Heart right ventricle (tissue), 16 donors: ENCODE measurements around the gene PPT2. TPM values are rescaled to one million over a fixed set of nuclear protein-coding genes. Genes with fewer than 3 reads are reported as not detected.

ENCODE experiments used
- ATAC-seq, 8 donors: fragments of 200-7000 bp; cut with Tn5 transposase; one replicate each; pipeline ENCODE4 v1.9.1; 2020; ENCODE audit warnings: mild to moderate bottlenecking in 8 of 8, moderate library complexity in 8 of 8, moderate number of reproducible peaks in 1 of 8
- DNase-seq, 2 donors: peaks; one replicate each; pipeline ENCODE4 v3.0.0-alpha.2; 2020
- H3K27ac ChIP-seq, 10 donors: fragments of 200-600 bp; sonication (generic) in 2 of 10; one replicate each; pipeline versions ENCODE4 v1.5.0 to v1.8.0; 2020 to 2022; ENCODE audit warnings: mild to moderate bottlenecking in 3 of 10
- H3K27me3 ChIP-seq, 7 donors: fragments of 200-600 bp; one replicate each; pipeline ENCODE4 v1.8.0; 2021 to 2022; ENCODE audit warnings: mild to moderate bottlenecking in 2 of 7
- H3K36me3 ChIP-seq, 9 donors: fragments of 200-600 bp; sonication (generic) in 1 of 9; one replicate each; pipeline versions ENCODE4 v1.5.0 to v1.8.0; 2020 to 2022; ENCODE audit warnings: mild to moderate bottlenecking in 2 of 9
- H3K4me1 ChIP-seq, 9 donors: fragments of 200-600 bp; sonication (generic) in 1 of 9; one replicate each; pipeline versions ENCODE4 v1.5.0 to v1.8.0; 2020 to 2022; ENCODE audit warnings: mild to moderate bottlenecking in 4 of 9
- H3K4me3 ChIP-seq, 10 donors: fragments of 200-600 bp; sonication (generic) in 2 of 10; one replicate each; pipeline versions ENCODE4 v1.5.0 to v1.8.0; 2020 to 2022; ENCODE audit warnings: mild to moderate bottlenecking in 7 of 10, moderate library complexity in 2 of 10
- H3K9me3 ChIP-seq, 11 donors: fragments of 200-600 bp in 10 of 11; sonication (generic) in 2 of 11; one replicate each; pipeline versions ENCODE4 v1.5.0 to v1.8.0; 2013 to 2022; ENCODE audit warnings: mild to moderate bottlenecking in 2 of 11, control low read depth in 1 of 11, moderate library complexity in 1 of 11
- WGBS, 2 donors: extraction: QIAGEN DNeasy Blood & Tissue Kit; methylation state at CpG; one replicate each; pipeline ENCODE4 v1.1.7; 2013; ENCODE audit warnings: inconsistent platforms in 1 of 2; 5-methylcytosine and 5-hydroxymethylcytosine counted together
- intact Hi-C, 10 donors: fragments of 100-400 bp; cut with DNase I; formaldehyde crosslinking; loops; one replicate each; pipeline versions ENCODE4 v1.11.1 to v1.14.2; 2022
- polyA plus RNA-seq, 2 donors: library from polyadenylated mRNA; stranded (reverse); fragments of 200-250 nt; gene quantifications; one replicate each; pipeline ENCODE4 v1.2.3, GENCODE V29; 2013
- total RNA-seq, 10 donors: library from RNA; stranded (reverse); fragmentation: NEBNext Ultra II Directional in 3 of 10; extraction: Animal tissue kit (Norgen Biotek cat#: 25700) in 3 of 10; gene quantifications; one replicate each; pipeline versions ENCODE4 v1.2.1 to v1.2.4, GENCODE V29; 2021 to 2023
- TF ChIP-seq, protein P1 (sequence below), 9 donors: fragments of 200-600 bp; sonication (generic) in 2 of 9; IDR thresholded peaks; one replicate each; pipeline versions ENCODE4 v1.5.0 to v1.8.0; 2021 to 2022; ENCODE audit warnings: antibody characterized with exemption in 9 of 9, mild to moderate bottlenecking in 5 of 9, moderate library complexity in 1 of 9
- donor health status: Arrhythmogenic right ventricular cardiomyopathy.
- donor health status: ischemic (EF 13 %, LVEDD 7.1; RV severe dilation, severe dysfunction).
- donor health status: healthy with polysubstance abuse.
- donor health status: DM: no; HTN: yes; CAD: no.
- donor health status: DM: no; HTN: no; CAD: no.
- donor health status: ischemic (EF 25% LVEDD 6.9; RV normal size, moderate dysfunction).
- donor health status: ischemic (EF 25% LVEDD 5.7; RV mildly dilated, moderate dysfunction).
- donor health status: healthy.
- donor health status: DM: yes; HTN: yes; CAD: no.
- donor health status: Ischemic cardiomyopathy.
- donor health status: ischemic (EF 35%, LVEDD 5.7; RV mildly dilated, moderate dysfunction).
- donor health status: nonischemic (EF 11% LVEDD 7.7; RV severe dilation, severe dysfunction).
- donor health status: DM: yes; HTN: yes; CAD: no.
- donor health status: PGD.
- donor health status: ischemic (EF 29% LVEDD 5.4; RV normal size, mild dysfunction).
- donor health status: nonischemic (EF 23%, LVEDD 6.1; RV moderate dilation, normal function).

The PPT2 gene
- total and polyA plus RNA-seq, 12 donors = 16.8 to 31.8 (median 22.2) TPM

DNA sequence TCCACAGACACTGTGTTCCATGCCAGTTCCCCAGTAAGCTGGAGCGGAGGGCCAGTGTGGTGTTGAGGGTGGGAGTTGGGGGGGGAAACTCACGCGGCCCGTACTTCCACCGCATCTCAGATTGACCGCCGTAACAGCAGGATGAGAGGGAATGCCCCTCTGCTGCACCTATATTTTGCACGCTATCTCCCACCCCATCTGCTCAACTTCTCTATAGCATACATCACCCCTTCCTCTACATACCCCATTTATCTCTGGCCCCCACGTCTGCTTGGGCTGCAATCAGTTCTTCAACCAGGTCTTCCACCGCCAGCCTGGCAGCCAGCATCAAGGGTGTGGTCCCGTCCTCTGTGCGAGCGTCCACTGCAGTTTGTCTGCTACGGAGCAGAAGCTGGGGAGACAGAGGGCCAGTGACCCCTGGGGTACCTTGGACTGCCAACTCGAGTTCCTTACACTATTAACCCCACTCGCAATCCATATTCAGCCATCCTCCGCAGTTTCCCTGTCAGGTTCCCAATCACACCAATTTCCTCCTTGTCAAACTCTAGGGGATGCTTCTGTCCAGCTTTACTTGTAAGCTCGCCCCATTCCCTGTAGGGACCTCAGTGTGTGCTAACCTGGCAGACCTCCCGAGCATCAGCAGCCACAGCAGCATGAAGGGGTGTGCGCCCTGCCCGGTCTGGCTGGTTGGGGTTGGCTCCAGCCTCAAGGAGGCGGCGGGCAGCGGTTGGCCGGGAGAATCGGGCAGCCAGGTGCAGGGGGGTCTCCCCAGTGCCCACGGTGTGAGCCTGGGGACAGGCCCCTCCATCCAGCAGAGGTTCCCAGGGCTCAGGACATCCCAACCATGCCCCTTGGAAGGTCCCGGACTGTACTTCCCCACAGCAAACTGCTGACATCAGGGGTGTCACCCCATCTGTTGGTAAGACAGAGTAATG, 43.0 kb downstream of the PPT2 start:
- intact Hi-C loops = loop anchor here in 3 of 10 donors (1.0 to 5.0 kb wide), 3 partner anchors 45 to 775 kb away; partner anchors contain the start of gene SKIC2 (in 1 of the 3)
- WGBS, 2 donors = 25 to 29% methylated on average over 28 of the region's 28 CpGs
- peak overlapping the region; percentile 98 to 100 (median 99) for H3K27ac ChIP-seq
- H3K9me3 ChIP-seq = no peaks in the 10 kb centered on the region
- H3K36me3 ChIP-seq = peaks cover 0 to 61% (median 0%) of the 10 kb centered on the region in 9 donors
- TF ChIP-seq, protein P1, sequence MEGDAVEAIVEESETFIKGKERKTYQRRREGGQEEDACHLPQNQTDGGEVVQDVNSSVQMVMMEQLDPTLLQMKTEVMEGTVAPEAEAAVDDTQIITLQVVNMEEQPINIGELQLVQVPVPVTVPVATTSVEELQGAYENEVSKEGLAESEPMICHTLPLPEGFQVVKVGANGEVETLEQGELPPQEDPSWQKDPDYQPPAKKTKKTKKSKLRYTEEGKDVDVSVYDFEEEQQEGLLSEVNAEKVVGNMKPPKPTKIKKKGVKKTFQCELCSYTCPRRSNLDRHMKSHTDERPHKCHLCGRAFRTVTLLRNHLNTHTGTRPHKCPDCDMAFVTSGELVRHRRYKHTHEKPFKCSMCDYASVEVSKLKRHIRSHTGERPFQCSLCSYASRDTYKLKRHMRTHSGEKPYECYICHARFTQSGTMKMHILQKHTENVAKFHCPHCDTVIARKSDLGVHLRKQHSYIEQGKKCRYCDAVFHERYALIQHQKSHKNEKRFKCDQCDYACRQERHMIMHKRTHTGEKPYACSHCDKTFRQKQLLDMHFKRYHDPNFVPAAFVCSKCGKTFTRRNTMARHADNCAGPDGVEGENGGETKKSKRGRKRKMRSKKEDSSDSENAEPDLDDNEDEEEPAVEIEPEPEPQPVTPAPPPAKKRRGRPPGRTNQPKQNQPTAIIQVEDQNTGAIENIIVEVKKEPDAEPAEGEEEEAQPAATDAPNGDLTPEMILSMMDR (IDR thresholded peaks at IDR 0.05) = no peak
- peaks cover 0 to 5% (median 0%) of the 10 kb centered on the region in 7 donors for H3K27me3 ChIP-seq
- H3K4me3 ChIP-seq = peak overlapping the region; percentile 51 to 79 (median 70)
- peaks cover 6 to 54% (median 44%) of the 10 kb centered on the region in 9 donors for H3K4me1 ChIP-seq
- DNase-seq = peak; percentile 49 to 53
- no peak for ATAC-seq

- intact Hi-C loops = loop anchor here in 2 of 10 donors (5.0 kb wide), 2 partner anchors 44 to 774 kb away; no protein-coding TSS in a partner anchor
- ATAC-seq (no peak), DNase-seq (no peak)
- H3K36me3 ChIP-seq = peaks cover 0 to 75% (median 3%) of the 10 kb centered on the region in 9 donors
- H3K9me3 ChIP-seq = no peaks in the 10 kb centered on the region
- no peak overlapping the region for H3K4me3 ChIP-seq
- peaks cover 6 to 41% (median 30%) of the 10 kb centered on the region in 9 donors for H3K4me1 ChIP-seq
- WGBS, 2 donors = 77 to 80% methylated on average over 3 of the region's 3 CpGs
- peaks cover 0 to 10% (median 0%) of the 10 kb centered on the region in 7 donors for H3K27me3 ChIP-seq
- TF ChIP-seq, protein P1 (IDR thresholded peaks at IDR 0.05) = no peak
- H3K27ac ChIP-seq = peak overlapping the region in 7 of 10 donors; percentile 98 to 100 (median 99)
Measured at GRCh38 chr6:32198345-32198696, 44.4 kb downstream of the PPT2 start.

DNA sequence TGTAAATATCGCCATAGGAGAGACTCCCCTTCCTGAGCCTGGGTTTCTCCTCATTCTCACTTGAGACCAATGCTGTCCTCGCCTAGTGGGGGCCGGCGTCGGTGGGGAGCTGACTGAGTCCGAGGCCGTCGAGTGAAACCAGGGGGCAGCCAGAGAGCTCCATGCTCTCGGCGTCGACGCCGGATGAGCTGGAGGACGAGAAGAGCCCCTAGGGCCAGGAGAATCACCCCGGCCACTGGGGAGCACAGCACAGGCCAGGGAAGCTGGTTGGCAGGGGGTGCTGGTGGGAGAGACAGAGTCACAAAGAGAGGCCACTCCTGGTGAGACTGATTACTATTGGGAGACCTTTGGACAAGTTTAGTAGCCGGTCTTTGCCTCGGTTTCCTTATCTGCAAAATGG, 44.9 kb downstream of the PPT2 start:
- no peak for DNase-seq

More for the DNA sequence above, 44.9 kb downstream of the PPT2 start:
- ATAC-seq = no peak
- intact Hi-C loops = loop anchor here in 2 of 10 donors (5.0 kb wide), 2 partner anchors 43 to 773 kb away; no protein-coding TSS in a partner anchor
- TF ChIP-seq, protein P1 (IDR thresholded peaks at IDR 0.05) = no peak
- peak overlapping the region in 5 of 10 donors; percentile 98 to 100 (median 100) for H3K27ac ChIP-seq
- WGBS, 2 donors = 77 to 85% methylated on average over 17 of the region's 17 CpGs
- no peak overlapping the region for H3K4me3 ChIP-seq
- peaks cover 6 to 41% (median 26%) of the 10 kb centered on the region in 9 donors for H3K4me1 ChIP-seq
- peaks cover 0 to 77% (median 5%) of the 10 kb centered on the region in 9 donors for H3K36me3 ChIP-seq
- no peaks in the 10 kb centered on the region for H3K9me3 ChIP-seq
- H3K27me3 ChIP-seq = peaks cover 0 to 10% (median 0%) of the 10 kb centered on the region in 7 donors
